PC-3 (cell line): Measurements from ENCODE around the gene NPBWR2. TPM values are rescaled to one million over a fixed set of nuclear protein-coding genes. Genes with fewer than 3 reads are reported as not detected.
"Not testable (repeated sequence)": the region's sequence is repeated elsewhere in the genome, so short reads cannot be mapped to it uniquely, and the experiment has no call there.

ENCODE experiments used
- ATAC-seq: fragments of 200-7000 bp; cut with Tn5 transposase; 2 replicates; pipeline ENCODE4 v1.9.1; 2020; ENCODE audit warnings: mild to moderate bottlenecking, moderate library complexity
- BruUV-seq: library from RNA; stranded (reverse); fragments of 400-500 nt; replicated peaks from 2 replicates; lab custom pipeline; 2021; lab: Mats Ljungman, UMichigan
- CTCF ChIA-PET: fragments of 300-600 bp; sonication (Branson Sonifier 250); formaldehyde crosslinking; loops from one replicate; lab custom pipeline; 2022; ENCODE audit warnings: antibody characterized with exemption; lab: Charles Lee
- POLR2A ChIA-PET: fragments of 300-600 bp; sonication (Branson Sonifier 250); formaldehyde crosslinking; loops from one replicate; lab custom pipeline; 2022; ENCODE audit warnings: antibody characterized with exemption; ENCODE audit not compliant: unreplicated experiment; lab: Charles Lee
- DNase-seq: peaks from one replicate; pipeline ENCODE4 v3.0.0-alpha.2; 2015
- H2AFZ ChIP-seq: fragments of 300-600 bp; sonication (generic); 2 replicates; pipeline ENCODE4 v1.6.0; 2016; ENCODE audit warnings: antibody characterized with exemption, low read length
- H3F3A ChIP-seq: fragments of 300-600 bp; sonication (generic); one replicate; pipeline ENCODE4 v1.6.0; 2017; ENCODE audit warnings: antibody characterized with exemption, low read length, control low read depth, mild to moderate bottlenecking; ENCODE audit not compliant: unreplicated experiment
- H3K27ac ChIP-seq: fragments of 300-600 bp; sonication (generic); 2 replicates; pipeline ENCODE4 v1.5.1; 2016; ENCODE audit warnings: mild to moderate bottlenecking, low read length
- H3K27me3 ChIP-seq: fragments of 300-600 bp; sonication (generic); 2 replicates; pipeline ENCODE4 v1.6.1; 2016; ENCODE audit warnings: low read length, mixed read lengths
- H3K36me3 ChIP-seq: fragments of 300-600 bp; sonication (generic); 2 replicates; pipeline ENCODE4 v1.6.1; 2016; ENCODE audit warnings: low read depth, mixed run types, low read length, mixed read lengths
- H3K4me1 ChIP-seq: fragments of 300-600 bp; sonication (generic); 2 replicates; pipeline ENCODE4 v1.5.1; 2016; ENCODE audit warnings: low read length; ENCODE audit not compliant: insufficient read depth
- H3K4me2 ChIP-seq: fragments of 300-600 bp; sonication (generic); 2 replicates; pipeline ENCODE4 v1.6.0; 2016; ENCODE audit warnings: low read length
- H3K4me3 ChIP-seq: fragments of 300-600 bp; sonication (generic); 2 replicates; pipeline ENCODE4 v1.5.1; 2016; ENCODE audit warnings: mild to moderate bottlenecking, low read length, mixed read lengths
- H3K79me2 ChIP-seq: fragments of 300-600 bp; sonication (generic); 2 replicates; pipeline ENCODE4 v1.6.1; 2017; ENCODE audit warnings: low read length, mixed read lengths
- H3K9ac ChIP-seq: fragments of 300-600 bp; sonication (generic); 2 replicates; pipeline ENCODE4 v1.6.0; 2016; ENCODE audit warnings: mild to moderate bottlenecking, low read length
- H3K9me2 ChIP-seq: fragments of 300-600 bp; sonication (generic); replicated peaks from 2 replicates; pipeline ENCODE4 v1.6.1; 2016; ENCODE audit warnings: mixed run types, low read length, mixed read lengths
- H3K9me3 ChIP-seq: fragments of 300-600 bp; sonication (generic); 2 replicates; pipeline ENCODE4 v1.6.1; 2016; ENCODE audit warnings: low read length, mixed read lengths
- H4K20me1 ChIP-seq: fragments of 300-600 bp; sonication (generic); 2 replicates; pipeline ENCODE4 v1.6.1; 2016; ENCODE audit warnings: low read length, mixed read lengths
- CTCF ChIP-seq: fragments of 300-600 bp; sonication (generic); conservative IDR thresholded peaks from 2 replicates; pipeline ENCODE4 v1.5.1; 2017; ENCODE audit warnings: antibody characterized with exemption, low read depth, mild to moderate bottlenecking, low read length
- EZH2 ChIP-seq: fragments of 300-600 bp; sonication (generic); IDR thresholded peaks from one replicate; pipeline ENCODE4 v1.6.1; 2017; ENCODE audit warnings: antibody characterized with exemption, mild to moderate bottlenecking, low read length; ENCODE audit not compliant: unreplicated experiment
- EZH2phosphoT487 ChIP-seq: fragments of 300-600 bp; sonication (generic); IDR thresholded peaks from 2 replicates; pipeline ENCODE4 v1.6.1; 2018; ENCODE audit warnings: mild to moderate bottlenecking, antibody characterized with exemption, low read length, borderline replicate concordance
- intact Hi-C: fragments of 100-400 bp; cut with micrococcal nuclease; formaldehyde crosslinking; loops from 2 replicates; pipeline ENCODE4 v1.9.0; 2023
- total RNA-seq: library from RNA; depleted of rRNA; stranded (reverse); fragments of >200 nt; gene quantifications from 2 replicates; pipeline ENCODE4 v1.2.3, GENCODE V29; 2014

Gene NPBWR2
- total RNA-seq, 1 experiment from 2014 or later, result not detected

- no peak overlapping the region for H3K9ac ChIP-seq
- no peaks in the 10 kb centered on the region; the same call in 1 of the 2 replicates for H3K4me1 ChIP-seq
- H3K9me2 ChIP-seq, result no peaks in the 10 kb centered on the region
- H3K27me3 ChIP-seq, result peaks cover 16% of the 10 kb centered on the region
- no peak overlapping the region for H2AFZ ChIP-seq
- ATAC-seq, result no peak
- no peaks in the 10 kb centered on the region for H3K36me3 ChIP-seq
- H3K4me3 ChIP-seq, result no peak overlapping the region
- no peak for TF ChIP-seq CTCF
- TF ChIP-seq EZH2, result no peak
- TF ChIP-seq EZH2phosphoT487, result no peak
- no peak overlapping the region for H3K4me2 ChIP-seq
- DNase-seq, result no peak
- intact Hi-C loops, result no loop called here
- POLR2A ChIA-PET, result no interaction called here
- H4K20me1 ChIP-seq, result no peaks in the 10 kb centered on the region
- H3K79me2 ChIP-seq, result no peaks in the 10 kb centered on the region
- CTCF ChIA-PET, result interaction anchor here (2.6 kb wide), 1 partner anchor 36 kb away, joined by 15 read pairs; the partner anchor contains the start of gene LKAAEAR1
- no peak overlapping the region for H3K27ac ChIP-seq
- no peaks in the 10 kb centered on the region for H3F3A ChIP-seq
- BruUV-seq, result no TSS peak
- H3K9me3 ChIP-seq, result no peaks in the 10 kb centered on the region
Measured at GRCh38 chr20:64119301-64119680, 11.9 kb upstream of the NPBWR2 start.

- H3K9me2 ChIP-seq, H3K27me3 ChIP-seq, H3F3A ChIP-seq, H3K27ac ChIP-seq, H4K20me1 ChIP-seq, ATAC-seq, H2AFZ ChIP-seq, H3K4me3 ChIP-seq, BruUV-seq, H3K9ac ChIP-seq, H3K4me1 ChIP-seq, H3K4me2 ChIP-seq, H3K36me3 ChIP-seq, DNase-seq, H3K9me3 ChIP-seq, intact Hi-C loops, H3K79me2 ChIP-seq, CTCF ChIA-PET: not testable (repeated sequence)
- POLR2A ChIA-PET, result interaction anchor here (0.6 kb wide), 1 partner anchor 144 kb away, joined by 10 read pairs; no protein-coding TSS in a partner anchor
Measured at GRCh38 chr20:64117432-64117777, 10.0 kb upstream of the NPBWR2 start.

GRCh38 chr20:64116541-64117431 lies 9.4 kb upstream of the NPBWR2 start:
- POLR2A ChIA-PET, result interaction anchor here (0.6 kb wide), 1 partner anchor 143 kb away, joined by 10 read pairs; no protein-coding TSS in a partner anchor
- Histone ChIP-seq H3K27ac (no peak overlapping the region), H3K9ac (no peak overlapping the region), H2AFZ (no peak overlapping the region), H3K27me3 (no peaks in the 10 kb centered on the region), H3K9me3 (no peaks in the 10 kb centered on the region), H3K4me2 (no peak overlapping the region), H3K9me2 (no peaks in the 10 kb centered on the region), H3K4me1 (no peaks in the 10 kb centered on the region; the same call in 1 of the 2 replicates), H3K4me3 (no peak overlapping the region), H3K36me3 (no peaks in the 10 kb centered on the region), H4K20me1 (no peaks in the 10 kb centered on the region), H3F3A (no peaks in the 10 kb centered on the region), H3K79me2 (no peaks in the 10 kb centered on the region)
- no TSS peak for BruUV-seq
- TF ChIP-seq CTCF (no peak), EZH2 (no peak), EZH2phosphoT487 (no peak)
- DNase-seq, result no peak
- intact Hi-C loops, result no loop called here
- CTCF ChIA-PET, result no interaction called here
- no peak for ATAC-seq
